ENCODE results near the gene ENAH.
A peak's percentile ranks its signal among the peaks of the same experiment; 100 is the strongest.

The ENAH gene

GRCh38 chr1:225449774-225450173, 203.1 kb downstream of the ENAH start:
- TF ChIP-seq RAD21 (IDR thresholded peaks at IDR 0.05; ENCODE audit: low read depth): no peak
- no peak for TF ChIP-seq CEBPB (IDR thresholded peaks at IDR 0.05)
- no peak for TF ChIP-seq FOXM1 (IDR thresholded peaks at IDR 0.05; ENCODE audit: borderline replicate concordance, low read depth)
- TF ChIP-seq TAF1 (IDR thresholded peaks at IDR 0.05; ENCODE audit: low read depth): no peak
- no peak for TF ChIP-seq TCF12 (IDR thresholded peaks at IDR 0.05; ENCODE audit: low read depth)
- TF ChIP-seq TEAD4 (IDR thresholded peaks at IDR 0.05): no peak
- no peak for TF ChIP-seq NFIC (IDR thresholded peaks at IDR 0.05)
- no peak for TF ChIP-seq REST (IDR thresholded peaks at IDR 0.05; ENCODE audit: low read depth)
- no peak for TF ChIP-seq CREB1 (IDR thresholded peaks at IDR 0.05; ENCODE audit: low read depth)
- no peak for TF ChIP-seq EGR1 (IDR thresholded peaks at IDR 0.05)
- TF ChIP-seq YY1 (IDR thresholded peaks at IDR 0.05; ENCODE audit: low read depth): no peak
- no peak for TF ChIP-seq USF1 (IDR thresholded peaks at IDR 0.05)
- no peak for TF ChIP-seq ZBTB7A (IDR thresholded peaks at IDR 0.05; ENCODE audit: low read depth)
- TF ChIP-seq MAX (IDR thresholded peaks at IDR 0.05): no peak
- no peak for TF ChIP-seq EP300 (IDR thresholded peaks at IDR 0.05; ENCODE audit: borderline replicate concordance)

GRCh38 chr1:225449261-225449660, 203.7 kb downstream of the ENAH start:
- TF ChIP-seq YY1 (IDR thresholded peaks at IDR 0.05; ENCODE audit: low read depth): no peak
- peak; percentile 34; the same call in 1 of the 2 replicates for TF ChIP-seq TCF12 (IDR thresholded peaks at IDR 0.05; ENCODE audit: low read depth)
- no peak for TF ChIP-seq CREB1 (IDR thresholded peaks at IDR 0.05; ENCODE audit: low read depth)
- TF ChIP-seq USF1 (IDR thresholded peaks at IDR 0.05): no peak
- no peak for TF ChIP-seq CEBPB (IDR thresholded peaks at IDR 0.05)
- no peak for TF ChIP-seq EGR1 (IDR thresholded peaks at IDR 0.05)
- no peak for TF ChIP-seq NFIC (IDR thresholded peaks at IDR 0.05)
- TF ChIP-seq REST (IDR thresholded peaks at IDR 0.05; ENCODE audit: low read depth): no peak
- TF ChIP-seq FOXM1 (IDR thresholded peaks at IDR 0.05; ENCODE audit: borderline replicate concordance, low read depth): no peak
- no peak for TF ChIP-seq EP300 (IDR thresholded peaks at IDR 0.05; ENCODE audit: borderline replicate concordance)
- TF ChIP-seq TEAD4 (IDR thresholded peaks at IDR 0.05): 0 out of 2 replicates have a peak, but pooled peaks have one; percentile 24
- no peak for TF ChIP-seq TAF1 (IDR thresholded peaks at IDR 0.05; ENCODE audit: low read depth)
- TF ChIP-seq ZBTB7A (IDR thresholded peaks at IDR 0.05; ENCODE audit: low read depth): no peak
- TF ChIP-seq MAX (IDR thresholded peaks at IDR 0.05): no peak

- TF ChIP-seq FOXM1 (IDR thresholded peaks at IDR 0.05; ENCODE audit: borderline replicate concordance, low read depth): no peak
- TF ChIP-seq EGR1 (IDR thresholded peaks at IDR 0.05): no peak
- TF ChIP-seq USF1 (IDR thresholded peaks at IDR 0.05): no peak
- TF ChIP-seq REST (IDR thresholded peaks at IDR 0.05; ENCODE audit: low read depth): no peak
Measured at GRCh38 chr1:225448146-225448805, 204.6 kb downstream of the ENAH start.

GRCh38 chr1:225447650-225448089, 205.3 kb downstream of the ENAH start:
- TF ChIP-seq EGR1 (IDR thresholded peaks at IDR 0.05): no peak
- TF ChIP-seq NFIC (IDR thresholded peaks at IDR 0.05): no peak
- no peak for TF ChIP-seq TAF1 (IDR thresholded peaks at IDR 0.05; ENCODE audit: low read depth)
- TF ChIP-seq CREB1 (IDR thresholded peaks at IDR 0.05; ENCODE audit: low read depth): no peak
- no peak for TF ChIP-seq USF1 (IDR thresholded peaks at IDR 0.05)
- no peak for TF ChIP-seq MAX (IDR thresholded peaks at IDR 0.05)
- no peak for TF ChIP-seq REST (IDR thresholded peaks at IDR 0.05; ENCODE audit: low read depth)
- TF ChIP-seq ZBTB7A (IDR thresholded peaks at IDR 0.05; ENCODE audit: low read depth): no peak
- TF ChIP-seq EP300 (IDR thresholded peaks at IDR 0.05; ENCODE audit: borderline replicate concordance): no peak
- TF ChIP-seq FOXM1 (IDR thresholded peaks at IDR 0.05; ENCODE audit: borderline replicate concordance, low read depth): no peak
- TF ChIP-seq TEAD4 (IDR thresholded peaks at IDR 0.05): no peak
- TF ChIP-seq TCF12 (IDR thresholded peaks at IDR 0.05; ENCODE audit: low read depth): no peak
- TF ChIP-seq RAD21 (IDR thresholded peaks at IDR 0.05; ENCODE audit: low read depth): no peak
- no peak for TF ChIP-seq YY1 (IDR thresholded peaks at IDR 0.05; ENCODE audit: low read depth)
- TF ChIP-seq CEBPB (IDR thresholded peaks at IDR 0.05): no peak

All from Ishikawa (cell line).